Pancreas (tissue), 10 donors: ENCODE results near the gene KCNQ5. TPM values are rescaled to one million over a fixed set of nuclear protein-coding genes. Genes with fewer than 3 reads are reported as not detected.
A peak's percentile ranks its signal among the peaks of the same experiment; 100 is the strongest.

Experiments used
- ATAC-seq, 4 donors: fragments of 200-7000 bp; cut with Tn5 transposase; one replicate each; pipeline versions ENCODE4 v1.8.0 to v1.9.1; 2020; ENCODE audit warnings: mild to moderate bottlenecking in 4 of 4, moderate library complexity in 4 of 4
- DNase-seq, 6 donors: peaks; one replicate each; pipeline ENCODE4 v3.0.0-alpha.2; 2020
- FAIRE-seq: peaks from 2 replicates; lab custom pipeline; 2012; peaks lifted over from hg19 to GRCh38; lab: Jason Lieb, UNC
- H3K27ac ChIP-seq, 4 donors: fragments of 200-600 bp; sonication (generic); 1 replicate in 3 of 4; 2 replicates in 1 of 4; pipeline versions ENCODE4 v1.5.0 to v1.8.0; 2020
- H3K27me3 ChIP-seq, 4 donors: fragments of 200-600 bp; one replicate each; pipeline ENCODE4 v1.8.0; 2021
- H3K36me3 ChIP-seq, 3 donors: fragments of 200-600 bp; sonication (generic) in 1 of 3; one replicate each; pipeline versions ENCODE4 v1.5.0 to v1.8.0; 2020 to 2021
- H3K4me1 ChIP-seq, 3 donors: fragments of 200-600 bp; one replicate each; pipeline ENCODE4 v1.8.0; 2021
- H3K4me3 ChIP-seq, 4 donors: fragments of 200-600 bp; sonication (generic) in 2 of 4; one replicate each; pipeline versions ENCODE4 v1.5.0 to v1.8.0; 2020 to 2021
- H3K9me3 ChIP-seq, 4 donors: fragments of 200-600 bp; one replicate each; pipeline ENCODE4 v1.8.0; 2021
- WGBS, 2 donors: extraction: QIAGEN DNeasy Blood & Tissue Kit; methylation state at CpG; one replicate each; pipeline ENCODE4 v1.1.7; 2013; 5-methylcytosine and 5-hydroxymethylcytosine counted together
- intact Hi-C, 3 donors: fragments of 100-400 bp; cut with DNase I; formaldehyde crosslinking; loops; one replicate each; pipeline versions ENCODE4 v1.11.1 to v1.14.2; 2022
- polyA plus RNA-seq, 2 donors: library from polyadenylated mRNA; stranded (reverse); fragments of 200-250 nt; gene quantifications; one replicate each; pipeline ENCODE4 v1.2.3, GENCODE V29; 2013
- total RNA-seq, 6 donors: library from RNA; stranded (reverse); fragmentation: NEBNext Ultra II Directional in 4 of 6; extraction: Animal tissue kit (Norgen Biotek cat#: 25700) in 4 of 6; gene quantifications; one replicate each; pipeline versions ENCODE4 v1.2.1 to v1.2.4, GENCODE V29; 2021 to 2023
- TF ChIP-seq, protein P1 (sequence below), 4 donors: fragments of 200-600 bp; sonication (generic) in 3 of 4; IDR thresholded peaks; one replicate each; pipeline versions ENCODE4 v1.5.0 to v1.8.0; 2021; ENCODE audit warnings: antibody characterized with exemption in 4 of 4
- donor health status: healthy with polysubstance abuse.
- donor health status: DM: no; HTN: no; CAD: no; lungs with moderate emphysema.
- donor health status: DM: no; HTN: no; CAD: no.
- donor health status: control.
- donor health status: control.
- donor health status: Bipolar disorder and iron deficiency.
- donor health status: DM: yes; HTN: yes; CAD: no.
- donor health status: DM: no; HTN: no; CAD: no.
- donor health status: DM: no; HTN: no; CAD: no.
- donor health status: DM: yes; HTN: yes; CAD: no.

KCNQ5 gene
- total and polyA plus RNA-seq, 8 donors, result 0.03 to 1.1 (median 0.13) TPM

DNA sequence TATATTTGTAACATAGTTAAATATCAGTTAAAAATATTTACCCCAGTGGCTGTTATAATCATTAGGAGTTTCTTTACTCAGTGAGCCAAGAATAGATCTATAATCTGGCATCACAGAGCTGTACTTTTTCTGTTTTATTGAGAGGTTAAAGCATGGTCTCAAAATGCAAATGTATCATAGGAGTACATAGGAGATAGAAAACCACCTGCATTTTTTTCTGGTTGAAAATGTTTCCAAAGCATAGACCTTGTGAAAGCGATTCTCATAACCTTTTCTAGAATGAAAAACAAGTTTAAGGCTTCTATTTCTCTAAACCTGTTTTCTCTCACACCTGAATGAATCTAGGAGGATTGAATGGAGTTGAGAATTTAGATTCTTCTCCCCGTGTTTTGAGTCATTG is 14.4 kb downstream of the KCNQ5 start:
- intact Hi-C loops, result no loop called here
- no peaks in the 10 kb centered on the region for H3K4me1 ChIP-seq
- 71 to 75% methylated on average over 2 of the region's 2 CpGs for WGBS, 2 donors
- H3K27ac ChIP-seq, result no peak overlapping the region
- no peak overlapping the region for H3K4me3 ChIP-seq
- no peak for DNase-seq
- no peaks in the 10 kb centered on the region for H3K27me3 ChIP-seq
- TF ChIP-seq, protein P1, sequence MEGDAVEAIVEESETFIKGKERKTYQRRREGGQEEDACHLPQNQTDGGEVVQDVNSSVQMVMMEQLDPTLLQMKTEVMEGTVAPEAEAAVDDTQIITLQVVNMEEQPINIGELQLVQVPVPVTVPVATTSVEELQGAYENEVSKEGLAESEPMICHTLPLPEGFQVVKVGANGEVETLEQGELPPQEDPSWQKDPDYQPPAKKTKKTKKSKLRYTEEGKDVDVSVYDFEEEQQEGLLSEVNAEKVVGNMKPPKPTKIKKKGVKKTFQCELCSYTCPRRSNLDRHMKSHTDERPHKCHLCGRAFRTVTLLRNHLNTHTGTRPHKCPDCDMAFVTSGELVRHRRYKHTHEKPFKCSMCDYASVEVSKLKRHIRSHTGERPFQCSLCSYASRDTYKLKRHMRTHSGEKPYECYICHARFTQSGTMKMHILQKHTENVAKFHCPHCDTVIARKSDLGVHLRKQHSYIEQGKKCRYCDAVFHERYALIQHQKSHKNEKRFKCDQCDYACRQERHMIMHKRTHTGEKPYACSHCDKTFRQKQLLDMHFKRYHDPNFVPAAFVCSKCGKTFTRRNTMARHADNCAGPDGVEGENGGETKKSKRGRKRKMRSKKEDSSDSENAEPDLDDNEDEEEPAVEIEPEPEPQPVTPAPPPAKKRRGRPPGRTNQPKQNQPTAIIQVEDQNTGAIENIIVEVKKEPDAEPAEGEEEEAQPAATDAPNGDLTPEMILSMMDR (IDR thresholded peaks at IDR 0.05), result no peak
- no peaks in the 10 kb centered on the region for H3K36me3 ChIP-seq
- no peaks in the 10 kb centered on the region for H3K9me3 ChIP-seq
- FAIRE-seq, result no peak
- ATAC-seq, result no peak

DNA sequence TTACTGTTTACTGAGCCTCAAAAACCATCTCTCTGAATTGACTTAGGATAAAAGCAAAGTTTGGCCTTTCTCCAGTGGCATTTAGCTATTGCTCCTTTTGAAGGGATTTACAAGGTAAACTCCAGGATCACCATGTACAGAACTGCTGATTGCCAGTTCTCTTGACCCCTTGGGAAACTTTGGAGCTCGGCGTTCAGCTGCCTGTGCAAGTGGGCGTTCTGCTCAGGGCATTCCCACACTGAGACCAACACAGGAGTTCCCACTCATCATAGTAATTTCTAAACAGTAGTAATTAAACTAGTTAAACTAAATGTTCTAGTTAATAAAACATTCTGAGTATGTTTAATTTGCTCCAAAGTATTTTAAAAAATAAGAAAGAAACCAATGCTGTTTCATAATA is 14.9 kb downstream of the KCNQ5 start:
- DNase-seq (no peak), FAIRE-seq (no peak), ATAC-seq (no peak)
- intact Hi-C loops, result no loop called here
- no peak overlapping the region for H3K4me3 ChIP-seq
- TF ChIP-seq, protein P1 (IDR thresholded peaks at IDR 0.05), result no peak
- no peaks in the 10 kb centered on the region for H3K36me3 ChIP-seq
- 82 to 86% methylated on average over 3 of the region's 3 CpGs for WGBS, 2 donors
- H3K27ac ChIP-seq, result no peak overlapping the region
- H3K27me3 ChIP-seq, result no peaks in the 10 kb centered on the region
- no peaks in the 10 kb centered on the region for H3K4me1 ChIP-seq
- no peaks in the 10 kb centered on the region for H3K9me3 ChIP-seq

DNA sequence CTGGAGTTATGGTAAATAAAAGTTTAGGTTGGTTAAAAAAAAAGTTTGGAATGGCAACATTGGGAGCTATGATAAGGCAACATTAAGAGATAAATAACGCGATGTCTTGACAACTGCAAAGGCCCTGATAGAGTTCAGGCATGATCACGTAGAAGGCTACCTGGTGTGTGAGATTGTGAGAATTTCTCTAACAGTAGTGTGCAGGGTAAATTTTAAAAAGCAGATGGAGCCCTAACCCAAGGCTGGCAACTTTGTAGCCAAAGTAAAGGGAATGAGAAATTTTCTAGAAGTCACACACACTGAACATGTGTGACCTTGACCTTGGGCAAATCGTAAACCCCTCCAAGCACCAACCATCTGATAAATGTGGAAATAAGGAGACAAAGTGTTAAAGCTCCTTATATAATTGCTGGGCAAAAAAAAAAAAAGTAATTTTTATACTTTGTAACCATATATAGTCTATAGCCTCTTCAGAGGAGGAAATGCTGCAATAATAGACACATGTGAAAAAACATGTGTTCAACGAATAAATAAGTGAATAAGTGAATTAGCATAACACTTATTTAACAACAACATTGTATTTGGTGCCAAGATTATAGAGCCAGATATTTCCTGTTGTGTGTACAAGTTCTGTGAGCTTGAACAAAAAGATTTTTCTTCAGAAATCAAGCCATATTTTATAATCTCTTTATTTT is 18.2 kb downstream of the KCNQ5 start:
- Histone ChIP-seq H3K9me3 (no peaks in the 10 kb centered on the region), H3K36me3 (no peaks in the 10 kb centered on the region), H3K4me1 (no peaks in the 10 kb centered on the region), H3K27ac (no peak overlapping the region), H3K4me3 (no peak overlapping the region), H3K27me3 (no peaks in the 10 kb centered on the region)
- no peak for FAIRE-seq
- DNase-seq, result no peak
- ATAC-seq, result peak in 2 of 4 donors; percentile 28 to 46
- intact Hi-C loops, result no loop called here
- TF ChIP-seq, protein P1 (IDR thresholded peaks at IDR 0.05), result no peak
- 24 to 27% methylated on average over 5 of the region's 5 CpGs for WGBS, 2 donors

DNA sequence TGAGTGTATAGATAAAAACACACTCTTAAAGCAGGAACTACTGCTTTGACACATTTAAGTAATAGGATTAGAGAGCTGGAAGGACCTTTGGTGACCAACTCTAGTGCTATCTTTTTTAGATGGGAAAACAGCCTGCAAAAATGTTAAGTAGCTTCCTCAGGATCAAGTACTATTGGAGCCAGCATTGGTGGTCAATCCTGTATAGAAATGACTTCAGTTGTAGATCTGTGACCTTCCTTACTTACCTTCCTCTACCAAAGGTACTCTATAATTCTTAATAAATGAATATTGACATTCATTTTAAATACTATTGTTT is 18.7 kb downstream of the KCNQ5 start:
- Histone ChIP-seq H3K36me3 (no peaks in the 10 kb centered on the region), H3K27ac (no peak overlapping the region), H3K27me3 (no peaks in the 10 kb centered on the region), H3K4me1 (no peaks in the 10 kb centered on the region), H3K9me3 (no peaks in the 10 kb centered on the region), H3K4me3 (no peak overlapping the region)
- DNase-seq, result no peak
- no peak for ATAC-seq
- TF ChIP-seq, protein P1 (IDR thresholded peaks at IDR 0.05), result no peak
- intact Hi-C loops, result no loop called here
- FAIRE-seq, result no peak

DNA sequence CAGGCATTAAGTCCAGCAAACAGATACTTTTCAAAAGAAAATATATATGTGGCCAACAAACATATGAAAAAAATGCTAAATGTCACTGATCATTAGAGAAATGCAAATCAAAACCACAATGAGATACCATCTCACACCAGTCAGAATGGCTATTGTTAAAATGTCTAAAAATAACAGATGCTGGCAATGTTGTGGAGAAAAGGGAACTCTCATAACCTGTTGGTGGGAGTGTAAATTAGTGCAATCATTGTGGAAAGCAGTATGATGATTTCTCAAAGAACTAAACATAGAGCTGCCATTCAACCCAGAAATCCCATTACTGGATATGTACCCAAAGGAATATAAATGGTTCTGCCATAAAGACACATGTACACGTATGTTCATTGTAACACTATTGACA is 20.6 kb downstream of the KCNQ5 start:
- Histone ChIP-seq H3K9me3 (no peaks in the 10 kb centered on the region), H3K4me1 (no peaks in the 10 kb centered on the region), H3K36me3 (no peaks in the 10 kb centered on the region), H3K4me3 (no peak overlapping the region), H3K27me3 (no peaks in the 10 kb centered on the region), H3K27ac (no peak overlapping the region)
- ATAC-seq (no peak), FAIRE-seq (no peak), DNase-seq (no peak)
- 95 to 97% methylated on average over 1 of the region's 1 CpG for WGBS, 2 donors
- intact Hi-C loops, result no loop called here
- TF ChIP-seq, protein P1 (IDR thresholded peaks at IDR 0.05), result no peak
